NT2/D1 (cell line): ENCODE data around the gene MAT2A.

ENCODE experiments used
- SUZ12 ChIP-seq: IDR thresholded peaks from 2 replicates; pipeline ENCODE4 v1.6.1; 2011; ENCODE audit not compliant: insufficient read length, insufficient read depth; ENCODE audit errors: extremely low read depth
- ZNF274 ChIP-seq: IDR thresholded peaks from 2 replicates; pipeline ENCODE4 v1.6.1; 2011; ENCODE audit warnings: mild to moderate bottlenecking, low read depth, low read length

DNA sequence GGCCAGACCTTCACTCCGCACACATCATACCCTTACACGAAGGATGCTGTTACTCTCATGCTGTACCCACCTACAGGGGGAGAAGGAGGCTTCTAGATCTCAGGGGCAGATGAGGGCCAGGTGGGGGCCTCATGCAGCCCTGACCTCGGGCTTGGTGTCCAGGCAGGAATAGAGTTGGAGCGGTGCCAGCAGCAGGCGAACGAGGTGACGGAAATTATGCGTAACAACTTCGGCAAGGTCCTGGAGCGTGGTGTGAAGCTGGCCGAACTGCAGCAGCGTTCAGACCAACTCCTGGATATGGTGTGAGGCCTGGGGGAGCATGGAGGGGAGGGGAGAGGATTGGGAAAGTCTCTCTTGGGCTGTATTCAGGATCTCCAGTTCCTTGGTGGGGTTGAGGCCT lies 52.6 kb downstream of the MAT2A start:
- TF ChIP-seq ZNF274 = no peak
- no peak for TF ChIP-seq SUZ12
